Activated naive CD8-positive, alpha-beta T cell treated with anti-CD3 and anti-CD28 coated beads for 36 hours (primary cell): Measurements from ENCODE around the gene MLLT3. TPM values are rescaled to one million over a fixed set of nuclear protein-coding genes. Genes with fewer than 3 reads are reported as not detected.

Experiments used
- DNase-seq: peaks from one replicate; pipeline ENCODE4 v3.0.0; 2021
- H3K27ac Mint-ChIP-seq: one replicate; pipeline ENCODE4 v1.8.0; 2022; ENCODE audit warnings: mild to moderate bottlenecking, moderate library complexity, mixed read lengths
- H3K27me3 Mint-ChIP-seq: one replicate; pipeline ENCODE4 v1.8.0; 2022; ENCODE audit warnings: mild to moderate bottlenecking, mixed read lengths
- H3K36me3 Mint-ChIP-seq: one replicate; pipeline ENCODE4 v1.8.0; 2021; ENCODE audit warnings: mild to moderate bottlenecking, mixed read lengths
- H3K4me1 Mint-ChIP-seq: one replicate; pipeline ENCODE4 v1.8.0; 2021; ENCODE audit warnings: mixed read lengths
- H3K4me3 Mint-ChIP-seq: one replicate; pipeline ENCODE4 v1.8.0; 2022; ENCODE audit warnings: mild to moderate bottlenecking, moderate library complexity, mixed read lengths
- H3K9me3 Mint-ChIP-seq: one replicate; pipeline ENCODE4 v1.8.0; 2022; ENCODE audit warnings: mixed read lengths
- total RNA-seq, 2 experiments: library from RNA; stranded (reverse); gene quantifications; one replicate each; pipeline ENCODE4 v1.2.3, GENCODE V29; 2021

Gene MLLT3
- total RNA-seq, 2 experiments from 2014 or later, result 68.0 to 69.9 TPM

DNA sequence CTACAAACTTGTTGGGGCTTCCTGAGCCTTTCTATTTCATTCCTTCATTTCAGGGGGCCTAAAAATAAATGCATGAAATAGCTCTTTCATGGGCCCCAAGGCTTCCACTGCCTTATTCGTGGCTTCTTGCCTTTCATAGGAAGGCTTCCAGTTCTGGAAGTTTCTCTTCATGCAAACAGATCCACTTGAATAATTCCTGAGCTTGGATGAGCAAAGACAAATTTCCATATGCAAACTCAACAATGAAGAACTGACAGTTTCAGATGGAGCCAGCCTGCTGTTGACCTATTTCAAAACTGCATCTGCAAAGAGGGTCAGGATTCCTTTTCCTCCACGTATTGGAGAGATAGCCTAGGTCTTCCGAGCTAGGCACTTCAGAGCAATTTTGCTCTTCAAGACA is 142.1 kb downstream of the MLLT3 start:
- Mint-ChIP-seq H3K36me3 (peaks cover 16% of the 10 kb centered on the region), H3K27ac (no peak overlapping the region), H3K4me1 (peaks cover 45% of the 10 kb centered on the region), H3K27me3 (no peaks in the 10 kb centered on the region), H3K9me3 (no peaks in the 10 kb centered on the region), H3K4me3 (no peak overlapping the region)
- no peak for DNase-seq

DNA sequence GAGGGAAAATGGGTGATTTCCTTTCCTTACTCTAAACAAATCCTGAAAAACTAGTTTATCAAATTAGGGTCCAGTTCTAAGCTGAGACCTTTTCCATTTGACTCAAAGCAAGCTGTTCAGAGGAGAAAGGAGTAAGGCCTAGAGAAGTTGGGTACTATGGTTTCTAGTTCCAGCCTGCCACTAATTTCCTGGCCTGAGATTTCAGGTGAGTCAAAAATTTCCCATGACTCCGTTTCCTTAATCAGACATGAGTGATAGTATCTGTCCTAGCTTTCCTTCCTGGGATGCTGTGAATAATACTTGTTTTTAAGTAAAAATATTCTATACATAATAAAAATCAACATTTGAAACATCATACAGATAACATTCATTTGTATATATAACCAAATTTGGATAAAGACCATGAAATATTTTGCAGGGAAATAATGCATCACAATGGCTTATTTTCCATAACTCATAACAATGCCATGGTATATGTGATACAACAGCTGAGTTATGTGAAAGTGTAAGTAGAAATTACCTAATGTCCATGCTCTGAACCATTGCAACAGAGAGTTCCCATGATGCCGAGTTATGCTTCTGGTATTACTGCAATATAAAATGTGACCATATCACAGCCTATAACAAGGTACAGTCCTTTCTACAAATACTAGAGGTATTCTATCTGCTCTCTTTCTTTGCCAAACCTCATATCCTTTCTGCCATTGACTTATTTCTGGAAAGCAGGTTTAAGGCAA is 142.7 kb downstream of the MLLT3 start:
- H3K4me3 Mint-ChIP-seq, result no peak overlapping the region
- DNase-seq, result no peak
- peaks cover 14% of the 10 kb centered on the region for H3K36me3 Mint-ChIP-seq
- H3K4me1 Mint-ChIP-seq, result peaks cover 46% of the 10 kb centered on the region
- no peak overlapping the region for H3K27ac Mint-ChIP-seq
- no peaks in the 10 kb centered on the region for H3K27me3 Mint-ChIP-seq
- no peaks in the 10 kb centered on the region for H3K9me3 Mint-ChIP-seq

DNA sequence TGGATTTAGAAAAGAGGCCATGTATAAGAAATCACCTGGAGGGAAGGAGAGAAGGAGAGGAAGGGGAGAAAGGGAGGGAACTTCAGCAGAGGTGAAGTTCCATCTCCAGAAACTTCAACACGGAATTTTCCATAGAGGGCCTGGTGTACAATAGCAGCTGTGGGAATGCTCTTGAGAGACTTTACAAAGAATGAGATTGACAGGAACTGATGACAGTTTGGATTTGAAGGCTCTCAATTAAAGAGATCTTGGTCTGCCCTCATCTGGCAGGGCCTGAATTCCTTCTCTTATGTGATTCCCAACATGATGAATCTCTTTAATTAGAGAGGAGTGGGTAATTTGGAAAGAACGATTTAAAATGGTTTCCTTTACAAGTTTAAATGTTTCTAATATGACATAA is 143.5 kb downstream of the MLLT3 start:
- H3K4me1 Mint-ChIP-seq, result peaks cover 49% of the 10 kb centered on the region
- H3K27ac Mint-ChIP-seq, result no peak overlapping the region
- no peak for DNase-seq
- H3K27me3 Mint-ChIP-seq, result no peaks in the 10 kb centered on the region
- no peaks in the 10 kb centered on the region for H3K9me3 Mint-ChIP-seq
- peaks cover 10% of the 10 kb centered on the region for H3K36me3 Mint-ChIP-seq
- H3K4me3 Mint-ChIP-seq, result no peak overlapping the region

DNA sequence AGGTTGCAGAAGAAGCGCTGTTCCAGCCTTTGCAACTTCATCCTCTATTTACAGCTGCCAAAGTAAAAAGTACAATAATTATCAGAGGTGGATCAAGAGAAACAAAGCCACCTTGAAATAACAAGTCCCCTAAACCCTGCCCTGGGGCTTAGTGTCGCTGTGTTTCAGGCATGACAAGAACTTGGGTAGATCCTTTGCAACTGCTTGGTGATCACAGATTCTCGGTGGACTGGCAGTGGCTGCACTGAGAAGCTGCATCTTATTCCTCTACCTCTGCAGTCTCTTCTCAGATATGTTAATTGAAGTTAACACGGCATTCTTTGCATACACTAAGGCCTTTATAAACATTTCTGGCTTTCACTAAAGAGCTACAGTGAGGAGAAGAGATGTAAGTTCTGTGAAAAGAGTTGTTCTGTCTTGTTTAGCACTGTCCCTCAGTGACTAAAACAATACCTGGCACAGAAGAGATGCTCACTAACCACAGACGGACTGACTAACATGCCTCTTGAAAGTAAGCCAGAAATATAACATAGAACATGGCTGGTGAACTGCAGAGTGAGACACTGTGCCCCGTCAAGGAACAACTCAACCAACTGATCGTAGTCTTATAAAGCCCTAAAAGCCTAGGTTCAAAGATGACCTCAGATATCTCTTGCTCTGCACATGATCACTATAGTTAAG is 144.2 kb downstream of the MLLT3 start:
- no peak for DNase-seq
- Mint-ChIP-seq H3K27ac (no peak overlapping the region), H3K4me3 (no peak overlapping the region), H3K36me3 (peaks cover 10% of the 10 kb centered on the region), H3K27me3 (no peaks in the 10 kb centered on the region), H3K4me1 (peaks cover 49% of the 10 kb centered on the region), H3K9me3 (no peaks in the 10 kb centered on the region)

DNA sequence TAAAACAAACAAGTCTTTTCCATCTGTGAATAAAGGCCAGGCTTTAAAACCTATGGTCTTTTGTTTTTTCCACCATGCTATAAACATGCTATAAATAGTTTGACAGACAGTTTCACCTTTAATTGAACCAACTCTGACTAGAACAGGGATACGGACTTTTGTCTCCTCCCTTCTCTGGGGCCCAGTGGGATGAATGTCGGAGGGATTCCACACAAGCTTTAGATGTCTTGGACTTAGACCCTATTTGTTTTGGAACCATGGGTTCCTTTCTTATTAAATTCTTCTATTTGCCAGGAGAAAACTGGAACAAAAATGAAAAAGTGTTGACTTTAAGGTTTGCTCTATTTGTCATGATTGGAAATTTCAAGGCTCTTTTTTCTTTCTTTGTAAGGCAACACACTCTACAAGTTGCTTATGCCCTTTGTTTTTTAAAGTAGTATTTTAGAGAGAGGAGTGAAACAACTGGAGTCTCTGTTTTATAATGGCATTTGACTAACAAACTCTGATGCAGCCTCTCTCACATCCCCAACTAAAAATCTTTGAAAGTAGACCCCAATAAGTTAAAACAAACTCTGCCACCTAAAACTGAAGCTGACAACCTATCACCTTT is 145.3 kb downstream of the MLLT3 start:
- H3K4me3 Mint-ChIP-seq, result no peak overlapping the region
- no peaks in the 10 kb centered on the region for H3K27me3 Mint-ChIP-seq
- H3K9me3 Mint-ChIP-seq, result no peaks in the 10 kb centered on the region
- H3K36me3 Mint-ChIP-seq, result peaks cover 10% of the 10 kb centered on the region
- no peak overlapping the region for H3K27ac Mint-ChIP-seq
- peaks cover 42% of the 10 kb centered on the region for H3K4me1 Mint-ChIP-seq
- DNase-seq, result no peak

DNA sequence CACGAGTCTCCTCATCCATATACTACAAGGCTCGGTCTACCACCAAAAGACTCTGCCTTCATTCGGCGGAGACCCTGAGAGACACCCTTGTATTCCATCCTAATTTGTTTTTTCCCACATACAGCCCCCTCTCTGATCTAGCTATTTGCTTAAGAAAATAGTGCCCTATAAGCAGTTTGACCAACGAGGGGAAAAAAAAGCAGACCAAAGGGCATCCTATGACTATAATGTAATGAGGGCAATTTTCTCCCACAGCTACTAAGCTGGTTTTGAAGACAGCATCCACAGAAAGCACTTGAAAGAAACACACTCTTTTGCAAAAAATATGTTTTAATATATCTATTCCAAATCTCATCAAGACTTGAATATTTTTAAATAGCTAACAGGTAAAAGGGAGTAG is 147.8 kb downstream of the MLLT3 start:
- no peak for DNase-seq

DNA sequence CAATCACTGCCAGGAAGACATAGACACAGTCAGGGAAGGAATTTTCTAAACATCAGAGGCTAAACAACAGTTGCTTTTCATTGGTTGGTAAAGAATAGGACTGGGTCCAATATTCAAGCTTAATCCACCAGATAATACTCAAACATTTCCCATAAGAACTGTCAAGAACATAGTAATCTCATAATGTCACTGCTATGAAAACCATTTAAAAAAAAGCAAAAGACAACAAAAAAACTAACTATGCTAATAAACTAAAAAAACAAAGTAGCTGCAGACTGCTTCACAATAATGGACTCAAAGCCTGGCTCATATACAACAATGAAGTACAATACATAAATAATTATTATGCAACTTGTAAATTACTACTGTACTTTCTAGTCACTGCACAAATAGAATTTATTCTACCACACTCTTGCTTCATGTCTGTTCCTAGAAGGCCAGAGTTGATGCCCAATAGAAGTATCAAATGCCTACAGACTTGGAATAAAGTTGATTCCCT is 148.7 kb downstream of the MLLT3 start:
- Mint-ChIP-seq H3K36me3 (peaks cover 14% of the 10 kb centered on the region), H3K4me1 (peaks cover 26% of the 10 kb centered on the region)

More for the DNA sequence above, 147.8 kb downstream of the MLLT3 start:
- Mint-ChIP-seq H3K36me3 (peaks cover 13% of the 10 kb centered on the region), H3K4me3 (no peak overlapping the region), H3K27me3 (no peaks in the 10 kb centered on the region), H3K4me1 (peaks cover 30% of the 10 kb centered on the region), H3K9me3 (peaks cover 2% of the 10 kb centered on the region), H3K27ac (no peak overlapping the region)

DNA sequence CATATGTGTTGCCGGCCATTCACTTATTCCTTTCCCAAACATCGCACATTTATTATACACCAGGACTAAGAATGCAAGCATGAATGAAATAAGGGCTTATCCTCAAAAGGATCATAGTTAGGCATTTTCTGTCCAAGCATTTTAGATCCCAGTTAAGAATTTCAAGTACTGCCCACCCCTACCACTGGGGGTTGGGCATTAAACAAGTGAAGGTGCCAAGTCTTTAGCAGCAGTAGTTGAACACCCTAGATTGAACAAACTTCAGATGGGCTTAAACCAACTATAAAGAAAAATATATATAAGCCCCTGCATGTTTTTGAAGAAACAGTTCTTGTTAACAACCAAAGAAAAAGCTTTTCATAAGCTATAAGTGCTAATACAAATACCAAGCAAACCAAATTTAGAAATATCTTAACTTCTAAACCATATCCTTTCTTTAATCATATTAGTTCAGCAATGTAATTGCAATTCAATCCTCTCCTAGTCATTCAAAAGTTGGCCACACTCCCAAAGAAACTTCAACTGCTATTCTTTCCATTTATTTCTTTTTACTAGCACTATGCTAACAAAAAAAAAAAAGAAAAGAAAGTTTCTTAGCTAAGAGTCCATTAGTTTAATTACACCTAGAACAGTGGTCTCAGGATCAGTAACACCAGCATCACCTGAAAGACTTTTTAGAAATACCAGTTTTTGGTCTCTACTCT is 149.8 kb downstream of the MLLT3 start:
- H3K9me3 Mint-ChIP-seq, result peaks cover 5% of the 10 kb centered on the region
- peaks cover 23% of the 10 kb centered on the region for H3K4me1 Mint-ChIP-seq
- no peak overlapping the region for H3K27ac Mint-ChIP-seq
- no peaks in the 10 kb centered on the region for H3K27me3 Mint-ChIP-seq
- H3K4me3 Mint-ChIP-seq, result no peak overlapping the region
- DNase-seq, result no peak
- H3K36me3 Mint-ChIP-seq, result peaks cover 13% of the 10 kb centered on the region

More for the DNA sequence above, 148.7 kb downstream of the MLLT3 start:
- Mint-ChIP-seq H3K4me3 (no peak overlapping the region), H3K27ac (no peak overlapping the region), H3K27me3 (no peaks in the 10 kb centered on the region), H3K9me3 (peaks cover 5% of the 10 kb centered on the region)
- no peak for DNase-seq

DNA sequence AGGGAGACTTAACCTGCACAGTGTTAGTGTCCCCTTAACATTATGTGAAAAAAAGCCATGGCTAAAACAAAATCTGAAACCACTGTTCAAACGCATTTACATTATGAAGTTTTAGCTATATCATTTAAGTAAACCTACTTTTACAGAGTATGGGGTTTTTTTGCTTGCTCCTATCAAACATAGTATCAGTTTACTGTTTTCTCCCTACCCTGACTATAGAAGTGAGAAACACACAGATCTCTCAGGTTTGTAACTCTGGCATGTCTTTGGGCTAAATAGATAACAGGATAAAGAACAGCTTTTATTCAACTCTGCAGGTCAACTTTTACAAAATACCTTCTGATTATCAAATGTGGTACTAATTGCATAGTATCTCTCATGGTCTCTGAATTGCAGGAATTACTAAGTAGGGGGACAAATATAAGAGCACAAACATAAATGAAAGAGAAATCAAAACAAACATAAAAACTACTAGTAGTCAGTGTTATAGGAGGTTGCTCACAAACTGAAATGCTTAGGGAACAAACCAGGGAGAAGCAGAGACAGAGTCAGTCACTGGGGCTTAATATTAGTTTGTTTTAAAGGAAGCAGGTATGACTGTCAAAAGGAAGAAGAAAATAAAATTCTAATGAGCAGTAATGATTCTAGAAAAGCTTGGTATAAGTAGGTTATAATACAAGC is 155.8 kb downstream of the MLLT3 start:
- no peak overlapping the region for H3K4me3 Mint-ChIP-seq
- no peak for DNase-seq
- H3K27ac Mint-ChIP-seq, result no peak overlapping the region
- peaks cover 13% of the 10 kb centered on the region for H3K36me3 Mint-ChIP-seq
- no peaks in the 10 kb centered on the region for H3K27me3 Mint-ChIP-seq
- H3K4me1 Mint-ChIP-seq, result peaks cover 43% of the 10 kb centered on the region
- peaks cover 6% of the 10 kb centered on the region for H3K9me3 Mint-ChIP-seq

DNA sequence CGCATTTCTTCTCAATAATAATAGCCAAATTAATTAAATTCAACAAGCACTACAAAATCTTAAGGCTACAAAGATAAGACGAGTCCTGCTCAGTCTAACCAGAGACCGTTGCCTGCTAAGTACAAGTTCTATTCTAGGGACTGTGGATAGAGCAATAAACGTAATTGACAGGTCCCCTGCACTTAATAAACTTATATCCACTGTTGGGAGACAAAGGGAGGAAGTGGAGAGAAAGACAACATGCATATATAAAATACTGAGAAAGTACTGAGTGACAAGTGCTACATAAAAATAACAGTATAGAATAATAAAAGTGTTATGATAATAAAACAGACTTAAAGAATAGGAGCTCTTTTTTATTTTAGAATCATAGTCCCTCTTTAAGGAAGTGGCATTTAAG is 158.1 kb downstream of the MLLT3 start:
- Mint-ChIP-seq H3K27me3 (no peaks in the 10 kb centered on the region), H3K36me3 (peaks cover 5% of the 10 kb centered on the region), H3K4me1 (peaks cover 49% of the 10 kb centered on the region), H3K4me3 (no peak overlapping the region), H3K27ac (no peak overlapping the region), H3K9me3 (peaks cover 2% of the 10 kb centered on the region)
- DNase-seq, result no peak

DNA sequence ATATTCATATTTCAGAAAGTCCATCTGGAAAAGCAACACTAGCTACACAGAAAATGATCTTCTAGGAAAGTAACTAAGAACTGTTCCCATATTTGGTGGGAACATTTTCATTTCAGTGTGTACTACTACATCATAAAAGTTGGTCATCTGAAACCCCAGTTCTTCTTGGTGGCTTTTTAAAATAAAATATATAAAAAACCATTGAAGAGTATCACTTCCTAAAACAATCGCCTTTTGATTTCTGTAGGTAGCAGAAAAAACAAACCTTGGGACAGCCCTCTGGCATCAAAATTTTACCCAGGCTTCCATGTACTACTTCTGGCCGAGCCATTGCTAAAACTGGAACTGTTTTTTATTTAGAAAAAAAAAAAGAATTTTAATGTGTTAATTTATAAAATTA is 158.5 kb downstream of the MLLT3 start:
- peaks cover 6% of the 10 kb centered on the region for H3K36me3 Mint-ChIP-seq
- no peaks in the 10 kb centered on the region for H3K27me3 Mint-ChIP-seq
- peaks cover 53% of the 10 kb centered on the region for H3K4me1 Mint-ChIP-seq
- peaks cover 1% of the 10 kb centered on the region for H3K9me3 Mint-ChIP-seq
- H3K4me3 Mint-ChIP-seq, result no peak overlapping the region
- H3K27ac Mint-ChIP-seq, result no peak overlapping the region
- DNase-seq, result no peak

DNA sequence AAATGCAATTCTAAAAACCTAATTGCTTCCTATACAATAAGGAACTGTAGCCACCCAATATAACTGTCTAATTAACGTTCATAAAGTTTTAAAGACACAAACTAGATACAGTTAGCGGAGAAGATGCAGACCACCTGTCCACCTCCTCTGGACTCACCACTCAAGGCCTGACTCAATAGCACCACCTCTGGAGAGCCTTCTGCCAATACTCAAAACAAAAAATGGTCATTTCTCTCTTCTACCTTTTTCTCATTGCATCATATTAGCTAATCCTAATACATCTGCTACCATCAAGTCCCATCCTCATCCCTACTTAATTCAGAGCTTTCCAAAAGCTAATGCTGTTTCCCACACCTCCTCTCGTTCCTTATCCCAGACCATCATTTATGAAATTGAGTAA is 159.9 kb downstream of the MLLT3 start:
- Mint-ChIP-seq H3K27ac (no peak overlapping the region), H3K27me3 (no peaks in the 10 kb centered on the region), H3K4me1 (peaks cover 56% of the 10 kb centered on the region), H3K36me3 (peaks cover 9% of the 10 kb centered on the region), H3K4me3 (no peak overlapping the region), H3K9me3 (peaks cover 1% of the 10 kb centered on the region)
- no peak for DNase-seq

DNA sequence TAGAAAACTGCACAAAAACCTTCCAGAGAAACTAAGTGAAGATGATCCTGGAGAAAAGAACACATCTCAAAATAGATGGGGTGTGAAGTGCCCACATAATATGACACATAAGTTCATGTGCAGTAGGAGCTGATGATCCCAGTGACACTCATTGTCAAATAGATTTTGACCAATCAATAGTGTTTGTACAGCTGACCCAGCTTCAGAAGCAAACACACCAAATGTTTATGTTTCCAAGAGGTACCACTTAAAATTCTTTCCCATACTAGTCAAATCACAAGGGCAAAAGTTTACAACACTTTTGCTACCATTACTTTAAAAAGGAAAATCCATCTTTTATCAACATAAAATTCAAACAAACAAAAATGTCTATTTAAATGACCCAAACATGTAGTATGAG is 175.0 kb downstream of the MLLT3 start:
- no peaks in the 10 kb centered on the region for H3K27me3 Mint-ChIP-seq
- H3K36me3 Mint-ChIP-seq, result peaks cover 18% of the 10 kb centered on the region
- H3K4me1 Mint-ChIP-seq, result peaks cover 26% of the 10 kb centered on the region
- no peaks in the 10 kb centered on the region for H3K9me3 Mint-ChIP-seq
- DNase-seq, result no peak
- no peak overlapping the region for H3K4me3 Mint-ChIP-seq
- no peak overlapping the region for H3K27ac Mint-ChIP-seq

DNA sequence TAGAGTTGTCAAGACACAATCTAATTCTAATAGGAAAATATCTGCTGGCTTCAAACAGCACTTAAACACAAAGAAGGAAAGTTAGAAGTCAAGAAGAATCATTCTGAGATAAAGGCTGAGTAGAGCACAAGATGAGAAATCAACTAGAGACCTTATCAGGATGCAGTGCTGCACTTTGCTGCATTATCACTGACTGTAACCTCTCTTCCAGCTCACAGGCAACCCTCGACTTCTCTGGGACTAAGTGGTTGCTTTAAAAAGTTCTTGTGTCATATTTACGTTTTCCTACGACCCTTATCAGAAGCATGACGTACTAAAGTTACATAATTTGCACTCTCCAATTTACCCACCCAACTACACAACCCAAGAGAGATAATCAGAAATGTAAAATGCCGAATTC is 176.1 kb downstream of the MLLT3 start:
- no peak overlapping the region for H3K4me3 Mint-ChIP-seq
- peaks cover 32% of the 10 kb centered on the region for H3K4me1 Mint-ChIP-seq
- no peaks in the 10 kb centered on the region for H3K9me3 Mint-ChIP-seq
- no peak overlapping the region for H3K27ac Mint-ChIP-seq
- H3K27me3 Mint-ChIP-seq, result no peaks in the 10 kb centered on the region
- peaks cover 15% of the 10 kb centered on the region for H3K36me3 Mint-ChIP-seq
- no peak for DNase-seq
